Tibial nerve (tissue), 4 donors: ENCODE data around the gene MPHOSPH10. TPM values are rescaled to one million over a fixed set of nuclear protein-coding genes. Genes with fewer than 3 reads are reported as not detected.

ENCODE experiments used
- DNase-seq, 2 donors: peaks; one replicate each; pipeline ENCODE4 v3.0.0-alpha.2; 2019; ENCODE audit warnings: low spot score in 2 of 2
- H3K27ac ChIP-seq, 4 donors: fragments of 200-600 bp; sonication (generic) in 3 of 4; one replicate each; pipeline ENCODE4 v1.5.1; 2017 to 2019; ENCODE audit warnings: mild to moderate bottlenecking in 1 of 4
- H3K27me3 ChIP-seq, 2 donors: fragments of 200-600 bp; sonication (generic) in 1 of 2; one replicate each; pipeline versions ENCODE4 v1.5.1 to v1.6.0; 2017 to 2019
- H3K36me3 ChIP-seq, 3 donors: fragments of 200-600 bp; sonication (generic); one replicate each; pipeline ENCODE4 v1.5.1; 2018 to 2019
- H3K4me1 ChIP-seq, 4 donors: fragments of 200-600 bp; sonication (generic) in 3 of 4; one replicate each; pipeline ENCODE4 v1.5.1; 2017 to 2019
- H3K4me3 ChIP-seq, 4 donors: fragments of 200-600 bp; sonication (generic) in 3 of 4; one replicate each; pipeline ENCODE4 v1.5.1; 2017 to 2019; ENCODE audit warnings: mild to moderate bottlenecking in 1 of 4, moderate library complexity in 1 of 4
- H3K9me3 ChIP-seq, 4 donors: fragments of 200-600 bp; sonication (generic) in 3 of 4; one replicate each; pipeline ENCODE4 v1.5.1; 2017 to 2019
- CTCF ChIP-seq, 5 experiments: fragments of 200-600 bp in 3 of 5; fragments of 450-650 bp in 2 of 5; sonication (generic) in 3 of 5; IDR thresholded peaks; one replicate each; pipeline ENCODE4 v1.5.1; 2016 to 2019; ENCODE audit warnings: antibody characterized with exemption in 5 of 5, mild to moderate bottlenecking in 3 of 5, moderate library complexity in 2 of 5
- EP300 ChIP-seq, 2 donors: sonication (generic); formaldehyde crosslinking; IDR thresholded peaks; one replicate each; pipeline ENCODE4 v1.6.1; 2017; ENCODE audit warnings: antibody characterized with exemption in 2 of 2, mild to moderate bottlenecking in 1 of 2
- POLR2A ChIP-seq, 2 donors: fragments of 450-650 bp; IDR thresholded peaks; one replicate each; pipeline ENCODE4 v1.6.1; 2017; ENCODE audit warnings: antibody characterized with exemption in 2 of 2, mild to moderate bottlenecking in 2 of 2, moderate library complexity in 2 of 2
- WGBS, 2 donors: methylation state at CpG; one replicate each; pipeline ENCODE4 v1.1.5; 2018; 5-methylcytosine and 5-hydroxymethylcytosine counted together
- total RNA-seq, 4 donors: library from RNA; depleted of rRNA; stranded (reverse); fragments of >200 nt; gene quantifications; one replicate each; pipeline ENCODE4 v1.1.0, GENCODE V29; 2016

MPHOSPH10 gene
- total RNA-seq, 4 donors from 2014 or later = 15.3 to 30.8 (median 16.6) TPM

DNA sequence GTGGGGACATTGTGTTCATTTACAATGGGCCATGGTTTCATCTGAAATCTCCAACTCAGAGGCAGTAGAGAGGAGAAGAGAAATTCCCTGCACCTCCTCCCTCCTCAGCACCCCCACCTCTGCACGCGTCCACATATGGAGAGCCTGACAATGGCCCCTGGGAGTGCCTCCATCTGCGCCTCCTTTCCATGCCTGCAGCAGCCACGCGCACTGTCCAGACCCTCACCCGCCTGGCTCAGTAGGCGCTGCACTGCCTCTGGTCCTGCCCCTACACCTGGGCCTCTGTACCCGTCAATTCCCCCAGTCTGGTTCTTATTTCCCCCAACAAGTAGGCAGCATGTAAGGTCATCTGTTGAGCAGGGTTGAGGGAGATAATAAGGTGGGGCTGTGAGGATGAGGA lies 23.8 kb downstream of the MPHOSPH10 start:
- 65 to 70% methylated on average over 8 of the region's 8 CpGs for WGBS, 2 donors
- H3K9me3 ChIP-seq = no peaks in the 10 kb centered on the region
- H3K27me3 ChIP-seq = no peaks in the 10 kb centered on the region
- no peak for DNase-seq
- H3K4me3 ChIP-seq = no peak overlapping the region
- H3K27ac ChIP-seq = no peak overlapping the region
- H3K4me1 ChIP-seq = peaks cover 0 to 8% (median 2%) of the 10 kb centered on the region in 4 donors
- peaks cover 0 to 20% (median 3%) of the 10 kb centered on the region in 3 donors for H3K36me3 ChIP-seq
- TF ChIP-seq EP300 (IDR thresholded peaks at IDR 0.05) (no peak), POLR2A (IDR thresholded peaks at IDR 0.05) (no peak), CTCF (IDR thresholded peaks at IDR 0.05) (no peak)

DNA sequence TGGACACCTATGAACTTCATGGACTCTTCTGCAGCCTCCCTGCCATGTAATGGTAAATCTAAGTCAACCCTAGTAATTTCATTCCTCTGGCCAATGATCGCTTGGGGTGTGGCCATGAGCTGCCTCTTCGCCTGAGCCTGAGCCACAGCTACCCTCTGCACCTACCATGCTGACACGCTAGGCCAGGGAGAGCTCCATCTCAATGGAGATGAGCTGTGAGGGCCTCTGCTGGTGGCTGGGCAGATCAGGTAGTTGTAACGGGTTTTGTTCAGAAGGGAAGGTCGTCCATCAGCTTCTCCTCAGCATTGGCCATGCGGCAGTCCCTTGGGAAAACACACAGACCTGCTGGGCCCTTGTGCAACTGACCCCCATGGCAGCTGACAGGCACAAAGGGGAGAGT lies 24.4 kb downstream of the MPHOSPH10 start:
- peaks cover 0 to 14% (median 0%) of the 10 kb centered on the region in 3 donors for H3K36me3 ChIP-seq
- no peaks in the 10 kb centered on the region for H3K9me3 ChIP-seq
- H3K4me3 ChIP-seq = no peak overlapping the region
- peaks cover 0 to 8% (median 2%) of the 10 kb centered on the region in 4 donors for H3K4me1 ChIP-seq
- no peaks in the 10 kb centered on the region for H3K27me3 ChIP-seq
- DNase-seq = no peak
- TF ChIP-seq CTCF (IDR thresholded peaks at IDR 0.05) = no peak
- TF ChIP-seq EP300 (IDR thresholded peaks at IDR 0.05) = no peak
- no peak for TF ChIP-seq POLR2A (IDR thresholded peaks at IDR 0.05)
- 62 to 75% methylated on average over 6 of the region's 6 CpGs for WGBS, 2 donors
- H3K27ac ChIP-seq = no peak overlapping the region

DNA sequence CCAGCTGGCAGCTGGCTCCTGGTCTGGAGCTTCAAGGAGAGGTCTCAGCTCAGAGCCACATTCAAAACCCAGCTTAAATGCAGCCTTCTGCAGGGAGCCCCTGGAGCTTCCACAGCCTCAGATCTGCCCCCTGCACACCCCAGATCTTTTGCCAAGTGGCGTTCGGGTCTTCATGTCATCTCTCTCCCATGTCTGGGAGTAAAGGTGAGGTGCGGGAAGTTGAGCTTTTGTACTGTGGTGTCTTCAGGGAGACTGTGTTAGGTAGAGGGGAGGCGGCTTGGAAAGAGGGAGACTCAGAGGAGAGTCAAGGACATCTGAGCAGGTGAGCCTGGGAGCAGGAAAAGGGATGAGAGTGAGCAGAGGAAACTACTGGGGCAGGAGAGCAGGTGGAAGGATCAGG lies 25.4 kb downstream of the MPHOSPH10 start:
- no peak overlapping the region for H3K27ac ChIP-seq
- 90 to 91% methylated on average over 4 of the region's 4 CpGs for WGBS, 2 donors

GRCh38 chr2:71156573-71156972 lies 26.1 kb downstream of the MPHOSPH10 start:
- TF ChIP-seq EP300 (IDR thresholded peaks at IDR 0.05) = no peak
- TF ChIP-seq CTCF (IDR thresholded peaks at IDR 0.05) = no peak
- TF ChIP-seq POLR2A (IDR thresholded peaks at IDR 0.05) = no peak
- H3K36me3 ChIP-seq = no peaks in the 10 kb centered on the region
- no peak overlapping the region for H3K4me3 ChIP-seq
- H3K27me3 ChIP-seq = no peaks in the 10 kb centered on the region
- no peaks in the 10 kb centered on the region for H3K9me3 ChIP-seq
- DNase-seq = no peak
- 59 to 74% methylated on average over 5 to 6 of the region's 6 CpGs for WGBS, 2 donors
- H3K27ac ChIP-seq = no peak overlapping the region
- H3K4me1 ChIP-seq = peaks cover 0 to 8% (median 2%) of the 10 kb centered on the region in 4 donors

More for the DNA sequence above, 25.4 kb downstream of the MPHOSPH10 start:
- Histone ChIP-seq H3K4me1 (peaks cover 0 to 8% (median 2%) of the 10 kb centered on the region in 4 donors), H3K4me3 (no peak overlapping the region), H3K27me3 (no peaks in the 10 kb centered on the region), H3K36me3 (peaks cover 0 to 4% (median 0%) of the 10 kb centered on the region in 3 donors), H3K9me3 (no peaks in the 10 kb centered on the region)
- TF ChIP-seq EP300 (IDR thresholded peaks at IDR 0.05) (no peak), CTCF (IDR thresholded peaks at IDR 0.05) (no peak), POLR2A (IDR thresholded peaks at IDR 0.05) (no peak)
- DNase-seq = no peak

GRCh38 chr2:71157124-71157793 lies 26.8 kb downstream of the MPHOSPH10 start:
- Histone ChIP-seq H3K27ac (no peak overlapping the region), H3K27me3 (no peaks in the 10 kb centered on the region), H3K36me3 (no peaks in the 10 kb centered on the region), H3K4me3 (peak overlapping the region in 1 of 4 donors; percentile 9), H3K9me3 (no peaks in the 10 kb centered on the region), H3K4me1 (peaks cover 0 to 8% (median 2%) of the 10 kb centered on the region in 4 donors)
- TF ChIP-seq CTCF (IDR thresholded peaks at IDR 0.05) = peak; percentile 51 to 63 (median 56)
- TF ChIP-seq EP300 (IDR thresholded peaks at IDR 0.05) = no peak
- DNase-seq = peak in 1 of 2 donors; percentile 57
- WGBS, 2 donors = 8 to 11% methylated on average over 16 of the region's 16 CpGs
